Esophagus mucosa (tissue), 1 donor: Measurements from ENCODE around the gene FGF11. TPM values are rescaled to one million over a fixed set of nuclear protein-coding genes. Genes with fewer than 3 reads are reported as not detected.

ENCODE experiments used
- ATAC-seq: fragments of 200-7000 bp; cut with Tn5 transposase; one replicate; pipeline ENCODE4 v1.9.1; 2020
- total RNA-seq: library from RNA; stranded (reverse); gene quantifications from one replicate; pipeline ENCODE4 v1.2.4, GENCODE V29; 2023
- donor health status: DM: yes; HTN: yes; CAD: no.

The FGF11 gene
- total RNA-seq, 1 donor from 2014 or later = 8.6 TPM

DNA sequence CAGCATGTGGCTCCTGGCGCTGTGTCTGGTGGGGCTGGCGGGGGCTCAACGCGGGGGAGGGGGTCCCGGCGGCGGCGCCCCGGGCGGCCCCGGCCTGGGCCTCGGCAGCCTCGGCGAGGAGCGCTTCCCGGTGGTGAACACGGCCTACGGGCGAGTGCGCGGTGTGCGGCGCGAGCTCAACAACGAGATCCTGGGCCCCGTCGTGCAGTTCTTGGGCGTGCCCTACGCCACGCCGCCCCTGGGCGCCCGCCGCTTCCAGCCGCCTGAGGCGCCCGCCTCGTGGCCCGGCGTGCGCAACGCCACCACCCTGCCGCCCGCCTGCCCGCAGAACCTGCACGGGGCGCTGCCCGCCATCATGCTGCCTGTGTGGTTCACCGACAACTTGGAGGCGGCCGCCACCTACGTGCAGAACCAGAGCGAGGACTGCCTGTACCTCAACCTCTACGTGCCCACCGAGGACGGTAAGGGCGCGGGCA lies 31.0 kb upstream of the FGF11 start:
- ATAC-seq = no peak

DNA sequence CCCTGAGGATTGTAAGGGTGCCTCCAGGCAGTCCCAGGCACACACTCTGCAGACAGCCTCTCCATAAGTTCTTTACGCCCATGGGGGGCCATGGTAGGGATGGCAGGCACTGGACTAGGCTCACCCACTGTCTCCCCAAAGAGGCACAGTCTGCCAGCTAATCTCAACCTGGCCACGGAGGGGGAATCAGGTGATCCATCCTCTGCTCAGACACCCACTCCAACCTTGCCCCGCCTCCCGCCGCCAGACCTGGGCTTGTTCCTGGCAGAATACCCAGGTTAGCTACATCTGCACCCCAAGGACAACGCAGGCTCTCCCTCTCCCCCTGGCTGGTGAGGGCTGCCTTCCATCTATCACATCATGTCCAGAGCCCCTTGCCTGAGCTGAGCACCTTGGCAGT lies 30.4 kb upstream of the FGF11 start:
- ATAC-seq = no peak

DNA sequence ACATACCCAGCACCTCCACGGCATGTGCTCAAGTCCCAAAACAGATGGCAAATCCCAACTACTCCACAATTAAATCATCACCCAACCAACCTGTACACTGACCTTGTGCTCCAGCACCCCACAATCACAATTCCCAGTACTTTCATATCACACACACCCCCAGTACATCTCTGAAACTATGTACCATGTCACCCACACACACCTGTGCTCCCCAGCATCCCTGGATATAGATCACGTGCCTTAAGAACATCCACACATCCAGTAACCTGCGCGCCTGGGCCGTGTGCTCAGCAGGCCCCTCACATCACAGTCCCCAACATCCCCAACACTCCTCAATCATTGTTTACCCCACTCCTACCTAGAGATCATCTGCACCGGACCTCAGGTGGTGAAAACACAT lies 29.6 kb upstream of the FGF11 start:
- ATAC-seq = no peak

DNA sequence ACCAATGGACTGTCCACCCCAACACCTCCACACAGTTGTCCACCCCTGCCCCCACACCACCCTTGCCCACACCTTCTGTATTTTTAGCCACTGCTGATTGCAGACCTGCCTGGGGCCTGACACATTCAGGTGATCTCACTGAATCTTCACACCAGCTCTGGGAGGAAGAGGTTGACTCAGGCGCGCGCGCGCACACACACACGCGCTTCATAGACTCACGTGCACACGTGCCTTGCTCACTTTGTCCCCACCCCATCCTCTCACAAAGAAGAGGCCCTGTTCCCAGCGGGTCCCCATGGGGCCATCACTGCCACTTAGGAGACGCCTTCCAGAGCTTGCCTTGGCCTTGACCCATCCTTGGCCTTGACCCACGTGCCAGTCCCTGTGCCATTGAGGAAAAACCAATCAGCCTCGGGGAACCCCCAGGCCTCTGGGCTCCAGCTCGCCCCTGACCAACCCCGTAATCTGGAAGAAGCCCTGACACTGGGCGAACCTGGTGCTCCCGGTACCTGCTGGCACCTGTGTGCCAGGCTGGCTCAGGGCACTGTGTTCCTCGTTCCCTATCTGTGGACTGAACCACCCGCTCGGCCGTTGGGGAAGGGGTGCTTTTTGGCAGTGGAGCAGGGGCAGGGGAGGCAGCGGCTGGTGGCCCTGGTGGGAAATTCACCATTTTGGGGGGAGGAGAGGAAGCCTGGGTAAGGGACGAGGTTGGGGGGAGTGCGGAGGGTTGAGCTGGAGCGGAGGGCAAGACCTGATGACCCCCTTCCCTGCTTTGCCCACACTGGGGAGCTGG lies 28.5 kb upstream of the FGF11 start:
- ATAC-seq = no peak

DNA sequence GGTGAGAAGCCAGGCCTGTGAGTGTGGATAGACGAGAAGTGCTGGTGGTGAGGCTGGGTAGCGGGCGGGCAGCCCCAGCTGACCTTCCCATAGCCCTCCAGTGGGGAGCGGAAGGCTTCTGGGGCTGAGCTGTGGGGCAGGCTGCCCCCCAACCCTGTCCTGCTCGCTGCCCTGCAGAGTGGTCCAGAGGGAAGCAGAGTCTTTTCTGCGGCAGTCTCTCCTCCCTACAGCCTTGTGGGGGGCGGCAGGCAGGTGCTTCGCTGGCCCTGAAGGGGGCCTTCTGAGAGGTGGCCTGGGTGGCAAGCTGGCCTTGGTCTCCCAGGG lies 27.9 kb upstream of the FGF11 start:
- ATAC-seq = no peak

DNA sequence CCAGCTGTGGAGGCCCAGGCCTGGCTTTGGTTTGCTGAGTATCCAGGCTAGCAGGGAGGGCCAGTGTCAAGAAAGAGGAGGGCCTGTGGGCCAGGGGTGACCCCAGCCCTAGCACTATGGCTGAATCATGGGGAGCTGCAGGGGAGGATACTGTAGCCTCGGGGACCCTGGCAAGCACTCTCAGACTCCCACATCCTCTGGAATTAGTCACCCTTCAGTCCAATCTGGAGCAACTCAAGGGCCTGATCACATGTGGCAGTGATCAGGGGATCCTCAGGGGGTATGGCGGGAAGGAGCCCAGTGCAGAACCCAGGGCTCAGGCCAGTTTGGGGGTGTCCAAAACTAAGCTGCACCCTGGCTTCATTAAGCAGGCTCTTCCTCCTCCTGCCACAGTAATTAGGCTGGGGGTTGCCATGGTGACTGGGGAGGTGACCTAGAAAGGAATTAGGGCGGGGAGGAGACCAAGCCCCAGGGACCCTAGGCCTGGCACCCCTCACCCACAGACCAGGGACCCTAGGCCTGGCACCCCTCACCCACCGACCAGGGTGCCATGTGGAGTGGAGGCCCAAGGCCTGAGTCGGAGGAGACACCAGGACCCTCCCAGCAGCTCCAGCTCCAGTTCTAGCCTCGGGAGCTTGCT lies 25.8 kb upstream of the FGF11 start:
- no peak for ATAC-seq

DNA sequence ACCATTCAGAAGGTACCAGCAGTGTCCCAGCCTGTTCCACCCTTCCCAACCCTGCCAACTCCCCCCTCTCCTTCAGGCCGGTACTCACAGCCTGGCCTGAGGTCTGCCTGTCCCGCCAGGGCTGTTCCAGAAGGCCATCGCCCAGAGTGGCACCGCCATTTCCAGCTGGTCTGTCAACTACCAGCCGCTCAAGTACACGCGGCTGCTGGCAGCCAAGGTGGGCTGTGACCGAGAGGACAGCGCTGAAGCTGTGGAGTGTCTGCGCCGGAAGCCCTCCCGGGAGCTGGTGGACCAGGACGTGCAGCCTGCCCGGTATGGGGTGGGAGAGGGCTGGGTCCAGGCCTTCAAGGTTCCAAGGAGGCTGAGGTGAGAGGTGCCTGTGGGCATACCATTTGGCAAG lies 24.5 kb upstream of the FGF11 start:
- no peak for ATAC-seq

DNA sequence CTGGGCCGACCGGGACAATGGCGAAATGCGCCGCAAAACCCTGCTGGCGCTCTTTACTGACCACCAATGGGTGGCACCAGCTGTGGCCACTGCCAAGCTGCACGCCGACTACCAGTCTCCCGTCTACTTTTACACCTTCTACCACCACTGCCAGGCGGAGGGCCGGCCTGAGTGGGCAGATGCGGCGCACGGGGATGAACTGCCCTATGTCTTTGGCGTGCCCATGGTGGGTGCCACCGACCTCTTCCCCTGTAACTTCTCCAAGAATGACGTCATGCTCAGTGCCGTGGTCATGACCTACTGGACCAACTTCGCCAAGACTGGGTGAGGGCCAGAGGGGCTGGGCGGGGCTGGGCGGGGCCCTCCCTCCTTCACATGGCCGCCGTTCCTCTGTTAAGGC lies 23.5 kb upstream of the FGF11 start:
- no peak for ATAC-seq

DNA sequence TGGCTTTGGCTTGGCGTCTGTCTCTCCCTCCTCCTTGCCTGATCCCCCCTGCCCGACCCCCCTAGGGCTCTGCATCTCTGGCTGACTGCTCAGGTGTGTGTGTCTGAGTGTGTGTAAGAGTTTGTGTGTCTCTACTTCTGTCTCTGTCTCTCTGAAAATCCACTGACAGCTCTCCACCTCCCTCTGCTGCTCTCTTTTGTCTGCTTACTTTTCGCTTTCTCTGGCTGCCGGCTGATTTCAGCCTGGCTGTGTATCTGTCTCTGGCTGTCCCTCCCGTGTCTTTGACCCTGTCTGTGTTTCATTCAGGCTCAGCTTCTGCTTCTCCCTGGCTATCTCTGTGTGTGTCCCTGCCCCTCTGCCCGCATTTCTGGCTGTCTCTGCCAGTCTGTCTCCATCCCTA lies 23.0 kb upstream of the FGF11 start:
- no peak for ATAC-seq

DNA sequence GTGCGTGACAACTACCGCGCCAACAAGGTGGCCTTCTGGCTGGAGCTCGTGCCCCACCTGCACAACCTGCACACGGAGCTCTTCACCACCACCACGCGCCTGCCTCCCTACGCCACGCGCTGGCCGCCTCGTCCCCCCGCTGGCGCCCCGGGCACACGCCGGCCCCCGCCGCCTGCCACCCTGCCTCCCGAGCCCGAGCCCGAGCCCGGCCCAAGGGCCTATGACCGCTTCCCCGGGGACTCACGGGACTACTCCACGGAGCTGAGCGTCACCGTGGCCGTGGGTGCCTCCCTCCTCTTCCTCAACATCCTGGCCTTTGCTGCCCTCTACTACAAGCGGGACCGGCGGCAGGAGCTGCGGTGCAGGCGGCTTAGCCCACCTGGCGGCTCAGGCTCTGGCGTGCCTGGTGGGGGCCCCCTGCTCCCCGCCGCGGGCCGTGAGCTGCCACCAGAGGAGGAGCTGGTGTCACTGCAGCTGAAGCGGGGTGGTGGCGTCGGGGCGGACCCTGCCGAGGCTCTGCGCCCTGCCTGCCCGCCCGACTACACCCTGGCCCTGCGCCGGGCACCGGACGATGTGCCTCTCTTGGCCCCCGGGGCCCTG lies 22.2 kb upstream of the FGF11 start:
- ATAC-seq = no peak

DNA sequence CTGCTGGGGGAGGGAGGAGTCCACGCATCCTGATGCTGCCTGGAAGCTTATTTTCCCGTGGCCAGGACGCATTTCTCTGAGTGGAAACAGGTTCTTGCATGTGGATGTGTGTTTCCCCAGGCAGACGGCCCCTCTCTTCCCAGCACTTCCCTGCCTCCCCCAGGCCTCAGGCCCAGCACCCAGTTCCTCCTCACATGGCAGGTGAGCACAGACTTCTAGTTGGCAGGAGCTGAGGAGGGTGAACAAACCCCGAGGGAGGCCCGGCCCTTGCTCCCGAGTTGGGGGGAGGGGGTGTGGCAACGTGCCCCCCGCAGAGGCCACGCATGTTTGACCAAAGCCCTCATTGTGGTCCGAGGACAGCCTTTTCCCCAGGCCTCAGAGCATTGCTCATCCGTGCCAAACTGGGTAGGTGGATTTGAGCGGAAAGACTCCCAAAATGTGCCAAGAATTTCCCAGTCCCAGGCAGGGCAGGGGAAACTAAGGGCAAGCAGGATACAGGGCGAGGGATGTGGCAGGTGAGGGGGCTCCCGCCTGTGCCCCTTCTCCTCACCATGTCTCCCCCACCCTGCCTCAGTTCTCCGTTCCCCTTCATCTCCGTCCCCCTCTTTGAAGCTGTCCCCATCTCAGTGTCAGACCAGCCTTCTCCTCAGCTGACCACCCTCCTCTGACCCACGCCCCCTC lies 20.7 kb upstream of the FGF11 start:
- ATAC-seq = no peak

DNA sequence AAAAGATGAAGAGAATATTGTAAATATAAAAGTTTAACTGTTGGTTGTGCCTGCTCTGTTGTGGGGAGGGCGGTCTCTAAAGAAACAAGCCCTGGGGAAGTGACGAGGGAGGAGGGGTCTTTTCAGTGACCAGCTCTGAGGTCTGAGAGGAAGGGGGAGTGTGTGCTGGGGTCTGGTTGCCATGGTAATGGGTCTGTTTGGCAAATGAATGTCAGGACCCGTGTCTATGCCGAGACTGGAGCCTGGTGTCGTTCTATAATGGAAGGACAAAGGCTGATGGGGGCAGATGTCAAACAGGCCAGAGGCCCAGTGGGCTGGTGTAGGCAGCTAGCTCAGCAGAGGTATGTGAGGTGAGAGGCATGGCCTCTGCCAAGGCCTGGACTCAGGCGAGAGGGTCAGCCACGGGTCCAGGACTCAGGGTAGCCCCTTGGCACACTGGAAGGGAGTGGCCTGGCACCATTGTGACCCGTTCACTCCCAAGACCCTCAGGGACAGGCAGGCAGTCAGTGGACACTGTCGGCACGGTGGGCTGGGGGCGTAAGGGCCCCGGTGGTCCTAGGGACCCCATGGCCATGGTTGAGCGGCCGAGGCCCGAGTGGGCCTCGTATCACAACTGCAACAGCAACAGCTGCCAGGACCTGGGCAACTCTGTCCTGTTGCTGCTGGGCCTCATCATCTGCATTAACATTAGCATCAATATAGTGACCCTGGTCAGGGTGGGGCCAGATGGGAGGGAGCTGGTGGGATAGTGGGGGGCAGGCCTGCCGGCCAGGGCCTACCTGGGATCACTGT lies 19.3 kb upstream of the FGF11 start, which contains the start of gene SPEM1:
Gene SPEM1 (plus strand): TSS at position 506 of the 792 bp plus-strand sequence. CDS start 61 bp downstream, at position 567.
- no peak for ATAC-seq

DNA sequence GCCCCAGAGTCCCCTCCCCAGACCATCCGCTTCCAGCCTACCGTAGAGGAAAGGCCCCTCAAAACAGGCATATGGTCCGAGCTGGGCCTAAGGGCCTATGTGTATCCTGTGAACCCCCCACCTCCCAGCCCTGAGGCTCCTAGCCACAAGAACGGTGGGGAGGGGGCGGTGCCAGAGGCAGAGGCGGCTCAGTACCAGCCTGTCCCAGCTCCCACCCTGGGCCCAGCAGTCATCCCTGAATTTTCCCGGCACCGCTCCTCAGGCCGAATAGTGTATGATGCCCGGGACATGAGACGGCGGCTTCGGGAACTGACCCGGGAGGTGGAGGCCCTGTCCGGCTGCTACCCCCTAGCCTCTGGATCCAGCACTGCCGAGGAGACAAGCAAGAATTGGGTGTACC lies 18.1 kb upstream of the FGF11 start:
- ATAC-seq = no peak

DNA sequence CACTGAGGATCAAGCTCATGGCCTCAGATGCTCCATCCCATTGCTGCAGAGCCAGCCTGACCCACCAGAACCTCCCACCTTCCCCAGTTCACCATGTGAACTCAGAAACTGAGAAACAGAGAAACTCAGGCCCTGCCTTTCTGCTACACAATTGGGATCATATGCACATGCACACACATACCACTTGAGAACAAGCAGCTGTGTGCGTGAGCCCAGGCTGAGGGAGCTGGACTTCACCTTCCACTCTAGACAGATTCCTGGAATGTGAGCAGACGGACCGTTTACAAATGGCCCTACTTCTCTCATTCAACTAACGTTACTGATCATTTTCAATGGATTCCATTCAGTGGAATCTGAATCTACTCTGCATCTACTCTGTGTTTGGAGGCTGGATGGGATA lies 15.6 kb upstream of the FGF11 start:
- ATAC-seq = no peak

DNA sequence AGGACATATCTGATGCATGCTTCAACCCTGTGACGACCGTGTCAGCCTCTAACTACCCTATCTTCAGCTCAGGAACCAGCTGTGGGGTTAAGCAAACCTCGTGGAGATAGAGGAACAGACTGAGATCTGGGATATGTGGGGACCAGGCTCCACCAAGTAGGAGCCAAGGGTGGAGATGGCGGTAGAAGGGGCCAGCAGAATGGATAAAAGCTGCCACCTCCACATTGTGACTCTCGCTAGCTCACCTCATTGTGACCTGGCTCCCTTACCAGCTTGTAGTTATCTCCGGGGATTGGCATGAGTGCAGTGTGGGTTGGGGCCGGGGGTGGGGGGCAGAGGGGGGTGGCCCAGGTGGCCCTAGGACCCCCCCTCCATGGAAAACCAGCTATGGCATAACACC lies 14.0 kb upstream of the FGF11 start, which contains the start of gene SPEM2:
Gene SPEM2 (plus strand): TSS at position 301 of the 400 bp plus-strand sequence. CDS start 73 bp downstream, at position 374.
- ATAC-seq = no peak

DNA sequence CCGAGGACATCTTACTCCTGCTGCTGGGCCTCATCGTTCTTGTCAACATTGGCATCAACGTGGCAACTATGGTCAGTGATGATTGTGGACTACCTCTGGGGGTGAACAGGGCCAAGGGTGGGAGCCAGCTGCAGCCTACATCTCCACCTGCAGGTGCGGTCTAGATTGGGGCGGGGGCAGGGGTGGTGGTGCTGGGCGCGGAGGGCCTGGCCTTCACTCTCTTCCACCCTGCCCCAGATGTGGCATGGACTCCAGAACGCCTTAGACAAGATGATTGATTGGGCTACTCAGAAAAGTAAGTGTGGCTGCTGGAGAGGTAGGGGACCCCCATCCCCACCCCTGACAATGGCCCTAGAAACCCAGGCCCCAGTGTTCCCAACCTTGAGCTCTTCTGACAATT lies 13.6 kb upstream of the FGF11 start:
- ATAC-seq = no peak

DNA sequence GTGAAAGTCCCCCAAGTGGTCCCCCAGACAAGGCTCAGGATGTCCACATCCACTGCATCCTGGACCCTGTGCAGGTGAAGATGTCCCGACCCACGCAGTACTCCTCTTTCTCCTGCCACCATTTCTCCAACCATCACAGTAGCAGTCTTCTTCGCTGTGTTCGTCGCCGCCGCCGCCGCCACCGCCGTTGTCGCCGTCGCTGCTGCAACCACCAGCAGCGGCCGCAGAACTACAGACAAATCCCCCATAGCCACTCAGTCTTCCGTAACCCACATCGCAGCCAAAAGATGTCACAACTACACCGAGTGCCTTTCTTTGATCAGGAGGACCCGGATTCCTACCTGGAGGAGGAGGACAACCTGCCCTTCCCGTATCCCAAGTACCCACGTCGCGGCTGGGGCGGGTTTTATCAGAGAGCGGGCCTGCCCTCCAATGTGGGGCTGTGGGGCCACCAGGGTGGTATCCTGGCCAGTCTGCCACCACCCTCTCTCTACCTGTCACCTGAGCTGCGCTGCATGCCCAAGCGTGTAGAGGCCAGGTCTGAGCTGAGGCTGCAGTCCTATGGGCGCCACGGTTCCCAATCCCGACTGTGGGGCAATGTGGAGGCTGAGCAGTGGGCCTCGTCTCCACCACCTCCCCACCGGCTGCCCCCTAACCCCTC lies 13.0 kb upstream of the FGF11 start:
- no peak for ATAC-seq

DNA sequence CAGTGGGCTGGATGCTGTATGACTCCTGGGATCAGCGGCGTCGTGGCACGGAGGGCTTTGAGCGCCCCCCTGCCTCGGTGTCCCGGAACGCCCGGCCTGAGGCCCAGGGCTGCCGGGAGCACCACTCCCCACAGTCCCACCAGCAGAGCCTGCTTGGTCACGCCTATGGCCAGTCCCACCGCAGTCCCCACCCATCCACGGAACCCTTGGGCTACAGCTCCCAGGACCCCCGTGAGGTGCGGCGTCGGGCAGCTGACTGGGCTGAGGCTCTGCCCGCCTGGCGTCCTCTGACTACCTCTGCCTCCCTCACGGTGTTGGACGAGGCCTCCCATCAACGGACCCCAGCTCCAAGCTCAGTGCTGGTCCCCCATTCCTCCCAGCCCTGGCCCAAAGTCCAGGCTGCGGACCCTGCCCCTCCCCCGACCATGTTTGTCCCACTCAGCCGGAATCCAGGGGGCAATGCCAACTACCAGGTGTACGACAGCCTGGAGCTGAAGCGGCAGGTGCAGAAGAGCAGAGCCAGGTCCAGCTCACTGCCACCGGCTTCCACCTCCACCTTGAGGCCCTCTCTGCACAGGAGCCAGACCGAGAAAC lies 12.3 kb upstream of the FGF11 start:
- peak; percentile 11 for ATAC-seq

DNA sequence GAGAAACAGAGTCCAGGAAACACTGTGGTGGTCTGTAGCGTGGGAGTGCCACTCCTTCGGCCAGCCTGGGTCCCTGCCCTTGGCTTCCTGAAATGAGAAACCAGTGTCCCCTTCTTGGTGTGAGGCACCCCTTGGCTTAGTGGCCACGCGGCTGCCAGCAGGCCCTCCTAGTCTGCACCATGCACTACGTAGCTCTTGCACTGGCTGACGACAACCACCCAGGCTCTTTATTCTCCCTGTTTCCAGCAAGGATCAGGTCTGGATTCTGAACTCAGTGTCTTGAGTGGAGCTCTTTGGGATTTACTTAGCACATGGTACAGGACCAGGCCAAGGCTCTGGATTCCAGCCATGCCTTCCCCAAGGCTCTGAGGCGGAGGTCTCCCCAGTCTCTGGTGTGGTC lies 11.8 kb upstream of the FGF11 start:
- no peak for ATAC-seq

DNA sequence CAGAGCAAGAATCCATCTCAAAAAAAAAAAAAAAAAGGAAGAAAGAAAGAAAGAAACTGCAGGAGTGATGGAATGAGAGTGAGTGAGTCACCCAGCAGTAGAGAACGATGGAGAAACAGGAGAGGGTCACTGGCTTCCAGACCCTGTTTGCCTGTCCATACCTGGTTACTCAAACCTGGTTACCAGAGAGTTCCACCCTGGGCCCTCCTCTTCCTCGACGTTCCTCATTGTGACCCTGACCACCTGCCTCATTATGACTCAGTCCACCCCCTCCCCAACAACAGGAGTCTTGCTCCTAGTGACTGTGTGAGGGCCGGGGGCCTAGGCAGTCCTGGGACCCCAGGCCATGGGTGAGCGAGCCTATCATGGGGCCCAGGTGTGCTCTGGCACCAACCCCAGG lies 10.8 kb upstream of the FGF11 start, which contains the start of gene SPEM3:
Gene SPEM3 (plus strand): TSS at position 301 of the 400 bp plus-strand sequence. CDS start 46 bp downstream, at position 347.
- ATAC-seq = no peak

DNA sequence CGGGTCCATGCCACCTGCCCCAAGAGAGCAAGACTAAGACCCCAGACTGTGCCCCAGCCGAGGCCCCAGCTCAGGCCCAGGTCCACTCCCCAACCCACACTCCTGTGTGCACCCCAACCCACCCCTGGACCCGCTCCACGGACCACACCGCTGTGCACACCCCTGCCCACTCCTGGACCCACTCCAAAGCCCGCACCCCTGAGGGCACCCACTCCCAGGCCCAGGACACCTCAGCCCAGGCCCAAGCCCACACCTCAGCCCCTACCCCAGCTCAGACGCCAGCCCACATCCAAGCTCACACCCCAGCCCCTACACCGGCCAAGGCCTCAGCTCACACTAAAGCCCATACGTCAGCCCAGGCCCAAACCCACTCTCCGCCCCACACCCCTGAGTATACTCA lies 9.6 kb upstream of the FGF11 start:
- ATAC-seq = peak; percentile 5
